GM12872 (cell line): ENCODE results near the gene KCNQ1.

ENCODE experiments used
- CTCF ChIP-seq: IDR thresholded peaks from 3 replicates; pipeline ENCODE4 v1.5.1; 2011; ENCODE audit warnings: low read depth, mild to moderate bottlenecking, low read length, moderate library complexity; ENCODE audit not compliant: insufficient read depth

Gene KCNQ1

GRCh38 chr11:2517386-2518064, 72.7 kb downstream of the KCNQ1 start:
- no peak for TF ChIP-seq CTCF

GRCh38 chr11:2518111-2518982, 73.5 kb downstream of the KCNQ1 start:
- TF ChIP-seq CTCF, result no peak

GRCh38 chr11:2518983-2519340, 74.2 kb downstream of the KCNQ1 start:
- TF ChIP-seq CTCF, result no peak

GRCh38 chr11:2519517-2519861, 74.7 kb downstream of the KCNQ1 start:
- no peak for TF ChIP-seq CTCF

- no peak for TF ChIP-seq CTCF
Measured at GRCh38 chr11:2519862-2520735, 75.3 kb downstream of the KCNQ1 start.

- TF ChIP-seq CTCF, result no peak
Measured at GRCh38 chr11:2520736-2521035, 75.9 kb downstream of the KCNQ1 start.

GRCh38 chr11:2521081-2521732, 76.4 kb downstream of the KCNQ1 start:
- no peak for TF ChIP-seq CTCF
